Esophagus muscularis mucosa (tissue), 4 donors: Measurements from ENCODE around the gene COX17. TPM values are rescaled to one million over a fixed set of nuclear protein-coding genes. Genes with fewer than 3 reads are reported as not detected.
"Not testable (repeated sequence)": the region's sequence is repeated elsewhere in the genome, so short reads cannot be mapped to it uniquely, and the experiment has no call there.

Experiments
- DNase-seq: peaks from one replicate; pipeline ENCODE4 v3.0.0-alpha.2; 2017; ENCODE audit errors: extremely low spot score
- H3K27ac ChIP-seq, 4 donors: fragments of 200-600 bp; sonication (generic); replicated peaks in 1 of 4; 1 replicate in 3 of 4; 2 replicates in 1 of 4; pipeline ENCODE4 v1.5.1; 2016 to 2019; ENCODE audit warnings: mild to moderate bottlenecking in 1 of 4
- H3K27me3 ChIP-seq, 4 donors: fragments of 200-600 bp; sonication (generic); one replicate each; pipeline versions ENCODE4 v1.5.1 to v1.6.0; 2016 to 2019
- H3K36me3 ChIP-seq, 4 donors: fragments of 200-600 bp; sonication (generic); one replicate each; pipeline ENCODE4 v1.5.1; 2016 to 2019
- H3K4me1 ChIP-seq, 4 donors: fragments of 200-600 bp; sonication (generic); one replicate each; pipeline ENCODE4 v1.5.1; 2016 to 2019
- H3K4me3 ChIP-seq, 4 donors: fragments of 200-600 bp; sonication (generic); 1 replicate in 2 of 4; 2 replicates in 2 of 4; pipeline ENCODE4 v1.5.1; 2016 to 2019; ENCODE audit warnings: mild to moderate bottlenecking in 4 of 4, moderate library complexity in 1 of 4
- H3K9me3 ChIP-seq, 4 donors: fragments of 200-600 bp; sonication (generic); 1 replicate in 3 of 4; 2 replicates in 1 of 4; pipeline ENCODE4 v1.5.1; 2016 to 2019
- EP300 ChIP-seq: sonication (generic); formaldehyde crosslinking; IDR thresholded peaks from one replicate; pipeline ENCODE4 v1.6.1; 2017; ENCODE audit warnings: antibody characterized with exemption
- POLR2A ChIP-seq: fragments of 450-650 bp; IDR thresholded peaks from one replicate; pipeline ENCODE4 v1.6.1; 2017; ENCODE audit warnings: antibody characterized with exemption, moderate library complexity, mild to moderate bottlenecking, low read depth
- POLR2AphosphoS5 ChIP-seq, 2 donors: sonication (generic); formaldehyde crosslinking; IDR thresholded peaks; one replicate each; pipeline ENCODE4 v1.6.1; 2017; ENCODE audit warnings: antibody characterized with exemption in 2 of 2
- WGBS: methylation state at CpG from one replicate; pipeline ENCODE4 v1.1.5; 2018; 5-methylcytosine and 5-hydroxymethylcytosine counted together
- intact Hi-C: fragments of 100-400 bp; cut with DNase I; formaldehyde crosslinking; loops from one replicate; pipeline ENCODE4 v1.15.1; 2023
- total RNA-seq, 4 donors: library from RNA; depleted of rRNA; stranded (reverse); fragments of >200 nt; gene quantifications; one replicate each; pipeline versions ENCODE4 v1.1.0 to v1.2.1, GENCODE V29; 2016
- TF ChIP-seq, protein P1 (sequence below), 3 experiments: fragments of 200-600 bp in 2 of 3; fragments of 450-650 bp in 1 of 3; sonication (generic) in 2 of 3; IDR thresholded peaks; one replicate each; pipeline ENCODE4 v1.5.1; 2017 to 2019; ENCODE audit warnings: antibody characterized with exemption in 3 of 3, mild to moderate bottlenecking in 2 of 3, moderate library complexity in 1 of 3

COX17 gene
- total RNA-seq, 4 donors from 2014 or later, result 36.3 to 76.4 (median 61.6) TPM

DNA sequence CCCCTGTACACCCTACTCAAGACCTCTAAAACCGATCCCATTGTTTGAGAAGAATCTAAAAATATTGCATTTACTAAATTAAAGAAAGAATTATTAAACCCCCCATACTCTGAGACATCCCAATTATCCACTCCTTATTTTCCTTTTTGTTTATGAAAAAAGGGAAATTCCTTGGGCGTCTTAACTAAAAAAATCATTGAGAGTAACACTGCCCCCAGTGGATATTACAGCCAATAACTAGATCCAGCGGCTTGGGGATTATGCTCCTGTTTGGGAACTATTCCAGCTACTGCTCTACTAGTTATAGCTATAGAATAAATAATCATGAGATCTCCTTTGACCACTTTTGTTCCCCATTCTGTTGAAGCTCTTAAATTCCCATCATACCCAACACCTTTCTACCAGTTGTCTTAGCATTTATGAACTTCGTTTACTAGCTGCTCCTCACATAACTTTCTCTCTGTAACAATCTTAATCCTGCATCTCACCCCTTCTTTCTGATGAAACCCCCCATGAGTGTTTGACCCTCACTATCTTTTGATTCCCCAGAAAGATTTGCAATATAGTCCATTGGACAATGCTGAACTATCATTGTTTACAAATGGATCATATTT, 12.9 kb upstream of the COX17 start:
- intact Hi-C loops, result no loop called here
- Histone ChIP-seq H3K4me1 (no peaks in the 10 kb centered on the region), H3K9me3 (no peaks in the 10 kb centered on the region), H3K27me3 (no peaks in the 10 kb centered on the region), H3K4me3 (no peak overlapping the region), H3K27ac (no peak overlapping the region), H3K36me3 (no peaks in the 10 kb centered on the region)
- TF ChIP-seq, protein P1, sequence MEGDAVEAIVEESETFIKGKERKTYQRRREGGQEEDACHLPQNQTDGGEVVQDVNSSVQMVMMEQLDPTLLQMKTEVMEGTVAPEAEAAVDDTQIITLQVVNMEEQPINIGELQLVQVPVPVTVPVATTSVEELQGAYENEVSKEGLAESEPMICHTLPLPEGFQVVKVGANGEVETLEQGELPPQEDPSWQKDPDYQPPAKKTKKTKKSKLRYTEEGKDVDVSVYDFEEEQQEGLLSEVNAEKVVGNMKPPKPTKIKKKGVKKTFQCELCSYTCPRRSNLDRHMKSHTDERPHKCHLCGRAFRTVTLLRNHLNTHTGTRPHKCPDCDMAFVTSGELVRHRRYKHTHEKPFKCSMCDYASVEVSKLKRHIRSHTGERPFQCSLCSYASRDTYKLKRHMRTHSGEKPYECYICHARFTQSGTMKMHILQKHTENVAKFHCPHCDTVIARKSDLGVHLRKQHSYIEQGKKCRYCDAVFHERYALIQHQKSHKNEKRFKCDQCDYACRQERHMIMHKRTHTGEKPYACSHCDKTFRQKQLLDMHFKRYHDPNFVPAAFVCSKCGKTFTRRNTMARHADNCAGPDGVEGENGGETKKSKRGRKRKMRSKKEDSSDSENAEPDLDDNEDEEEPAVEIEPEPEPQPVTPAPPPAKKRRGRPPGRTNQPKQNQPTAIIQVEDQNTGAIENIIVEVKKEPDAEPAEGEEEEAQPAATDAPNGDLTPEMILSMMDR (IDR thresholded peaks at IDR 0.05), result peak; percentile 29 to 48 (median 29)
- TF ChIP-seq EP300, result no peak
- WGBS, result 49% methylated on average over 4 of the region's 4 CpGs
- DNase-seq, result no peak

DNA sequence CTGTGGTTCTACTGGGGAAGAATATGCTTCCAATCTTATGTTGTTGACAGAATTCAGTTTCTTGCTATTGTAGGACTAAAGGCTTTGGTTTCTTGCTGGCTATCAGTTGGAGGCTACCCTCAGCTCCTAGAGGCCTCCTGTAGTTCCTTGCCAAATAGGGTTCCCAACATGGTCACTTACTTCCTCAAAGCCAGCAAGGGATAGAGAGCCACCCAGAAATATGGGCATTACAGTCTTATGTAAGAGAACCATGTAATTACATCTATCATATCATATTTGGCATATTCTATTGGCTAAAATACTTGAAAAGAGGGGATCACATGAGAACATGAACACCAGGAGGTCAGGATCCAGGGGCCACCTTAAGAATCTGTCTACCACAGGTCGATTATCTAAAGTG, 6.2 kb upstream of the COX17 start:
- Histone ChIP-seq H3K27ac (no peak overlapping the region), H3K9me3 (no peaks in the 10 kb centered on the region), H3K4me1 (peaks cover 0 to 3% (median 0%) of the 10 kb centered on the region in 4 donors), H3K36me3 (no peaks in the 10 kb centered on the region), H3K27me3 (no peaks in the 10 kb centered on the region), H3K4me3 (no peak overlapping the region)
- TF ChIP-seq POLR2AphosphoS5 (IDR thresholded peaks at IDR 0.05) (no peak), POLR2A (no peak), EP300 (no peak)
- TF ChIP-seq, protein P1 (IDR thresholded peaks at IDR 0.05), result no peak
- intact Hi-C loops, result loop anchor here (5.0 kb wide), 1 partner anchor 221 kb away; the partner anchor contains the start of gene TMEM39A
- no peak for DNase-seq
- WGBS, result 65% methylated on average over 1 of the region's 1 CpG

DNA sequence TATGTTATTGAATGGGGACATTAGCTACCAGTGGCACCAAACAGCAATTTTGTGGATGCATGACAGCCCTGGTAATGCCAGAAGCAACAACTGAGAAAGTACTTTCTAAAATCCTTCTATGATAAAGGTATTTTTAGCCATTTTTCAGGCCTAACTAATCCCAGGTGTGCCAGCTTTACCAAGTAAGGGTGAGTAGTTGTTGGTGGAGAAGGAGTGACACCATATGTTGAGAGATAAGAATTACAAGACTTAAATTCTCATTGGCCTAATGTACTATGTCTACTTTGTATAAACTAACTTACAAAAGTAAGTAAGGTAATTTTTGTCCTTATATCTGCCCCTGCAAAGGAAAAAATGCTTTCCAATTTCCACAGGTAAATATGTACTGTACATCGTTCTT, 4.1 kb upstream of the COX17 start:
- Histone ChIP-seq H3K4me3 (no peak overlapping the region), H3K4me1 (peaks cover 8 to 12% (median 9%) of the 10 kb centered on the region in 4 donors), H3K27me3 (no peaks in the 10 kb centered on the region), H3K27ac (no peak overlapping the region), H3K36me3 (no peaks in the 10 kb centered on the region), H3K9me3 (no peaks in the 10 kb centered on the region)
- intact Hi-C loops, result loop anchor here (5.0 kb wide), 1 partner anchor 219 kb away; the partner anchor contains the start of gene TMEM39A
- TF ChIP-seq, protein P1 (IDR thresholded peaks at IDR 0.05), result peak; percentile 41 to 55 (median 46)
- TF ChIP-seq POLR2A (no peak), EP300 (no peak), POLR2AphosphoS5 (IDR thresholded peaks at IDR 0.05) (no peak)
- 71% methylated on average over 1 of the region's 1 CpG for WGBS
- DNase-seq, result no peak

DNA sequence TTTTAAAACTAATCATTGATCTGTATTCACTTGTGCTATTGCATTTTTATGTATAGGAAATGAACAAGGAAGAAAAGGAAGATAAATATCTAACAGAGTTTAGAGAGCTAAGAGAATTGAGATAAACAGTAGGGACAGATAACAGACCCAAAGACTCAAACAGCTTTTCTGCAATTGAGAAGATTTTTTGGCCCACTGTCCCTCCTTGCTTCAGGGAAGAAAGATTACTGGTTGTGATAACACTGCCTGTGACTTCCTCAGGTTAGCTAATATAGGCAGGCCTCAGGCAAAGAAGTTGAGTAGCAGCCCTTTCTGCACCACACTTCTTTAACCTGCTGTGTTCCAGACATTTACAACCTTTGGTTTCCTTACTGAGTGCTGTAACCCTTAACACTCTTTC, 2.7 kb upstream of the COX17 start:
- H3K27me3 ChIP-seq, result no peaks in the 10 kb centered on the region
- intact Hi-C loops, result loop anchor here (5.0 to 10.0 kb wide), 3 partner anchors 103 to 218 kb away; partner anchors contain the start of genes ADPRH, TIMMDC1 and TMEM39A
- DNase-seq, result no peak
- TF ChIP-seq EP300 (no peak), POLR2A (no peak), POLR2AphosphoS5 (IDR thresholded peaks at IDR 0.05) (no peak)
- TF ChIP-seq, protein P1 (IDR thresholded peaks at IDR 0.05), result no peak
- no peak overlapping the region for H3K4me3 ChIP-seq
- H3K4me1 ChIP-seq, result peaks cover 18 to 24% (median 22%) of the 10 kb centered on the region in 4 donors
- no peaks in the 10 kb centered on the region for H3K9me3 ChIP-seq
- H3K27ac ChIP-seq, result no peak overlapping the region
- peaks cover 0 to 2% (median 1%) of the 10 kb centered on the region in 4 donors for H3K36me3 ChIP-seq

DNA sequence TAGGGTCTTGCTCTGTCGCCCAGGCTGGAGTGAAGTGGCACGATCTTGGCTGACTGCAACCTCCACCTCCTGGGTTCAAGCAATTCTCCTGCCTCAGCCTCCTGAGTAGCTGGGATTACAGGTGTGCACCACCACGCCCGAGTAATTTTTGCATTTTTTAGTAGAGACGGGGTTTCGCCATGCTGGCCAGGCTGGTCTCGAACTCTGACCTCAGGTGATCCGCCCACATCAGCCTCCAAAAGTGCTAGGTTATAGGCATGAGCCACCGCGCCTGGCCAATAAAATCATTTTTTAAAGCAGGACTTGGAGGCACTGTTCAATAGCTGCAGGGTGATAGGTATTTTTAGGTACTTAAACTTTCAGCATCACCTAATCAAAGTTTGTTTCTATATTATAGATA, 1.0 kb upstream of the COX17 start:
- WGBS, result 96% methylated on average over 10 of the region's 10 CpGs
- Histone ChIP-seq H3K4me1 (peaks cover 18 to 30% (median 23%) of the 10 kb centered on the region in 4 donors), H3K27ac (peak overlapping the region in 1 of 4 donors; percentile 97), H3K36me3 (peaks cover 9 to 18% (median 15%) of the 10 kb centered on the region in 4 donors)
- H3K27me3 ChIP-seq, DNase-seq, H3K9me3 ChIP-seq, H3K4me3 ChIP-seq: not testable (repeated sequence)
- intact Hi-C loops, result loop anchor here (5.0 to 10.0 kb wide), 2 partner anchors 101 to 183 kb away; partner anchors contain the start of genes ADPRH and TIMMDC1
